PFSK-1 (cell line): Measurements from ENCODE around the gene HACD4.

ENCODE experiments used
- FOXP2 ChIP-seq: optimal IDR thresholded peaks from 2 replicates; pipeline ENCODE3; 2011; ENCODE audit warnings: borderline replicate concordance, control low read depth, inconsistent platforms; ENCODE audit not compliant: insufficient read depth; ENCODE audit errors: extremely low read length, extremely low read depth
- POLR2AphosphoS5 ChIP-seq: IDR thresholded peaks from 2 replicates; pipeline ENCODE4 v1.6.1; 2012; ENCODE audit warnings: low read depth, mild to moderate bottlenecking, control low read depth, low read length, moderate library complexity
- SIN3A ChIP-seq: IDR thresholded peaks from 2 replicates; pipeline ENCODE4 v1.6.1; 2012; ENCODE audit warnings: mild to moderate bottlenecking, low read length, moderate library complexity, borderline replicate concordance; ENCODE audit not compliant: insufficient read depth
- TAF1 ChIP-seq: IDR thresholded peaks from 2 replicates; pipeline ENCODE4 v1.6.1; 2012; ENCODE audit warnings: low read length, control low read depth, borderline replicate concordance; ENCODE audit not compliant: insufficient read depth
- TF ChIP-seq, protein P1 (sequence below), 2 experiments: IDR thresholded peaks; 2 replicates each; pipeline versions ENCODE4 v1.6.1 to v1.8.0; 2011 to 2012; ENCODE audit warnings: low read depth in 2 of 2, low read length in 2 of 2, control low read depth in 1 of 2, inconsistent platforms in 1 of 2, mild to moderate bottlenecking in 1 of 2, moderate library complexity in 1 of 2; ENCODE audit not compliant: insufficient read depth in 1 of 2

Gene HACD4

DNA sequence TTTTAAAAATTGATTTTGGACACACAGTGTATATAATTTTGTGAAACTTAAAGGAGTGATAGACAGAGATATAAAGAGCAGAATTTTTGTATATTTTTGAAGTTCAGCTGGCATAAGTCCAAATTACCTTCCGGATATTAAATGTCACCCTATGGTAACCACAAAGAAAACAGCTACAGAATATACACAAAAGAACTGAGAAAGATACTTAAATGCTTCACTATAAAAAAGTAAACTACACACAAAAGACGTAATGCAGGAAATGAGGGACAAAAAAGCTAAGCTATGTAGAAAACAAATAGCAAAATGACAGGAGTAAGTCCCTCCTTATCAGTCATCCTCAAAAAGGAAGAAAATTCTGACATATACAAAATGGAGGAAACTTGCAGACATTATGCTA, 29.4 kb downstream of the HACD4 start:
- TF ChIP-seq SIN3A (no peak), POLR2AphosphoS5 (no peak), TAF1 (no peak), FOXP2 (no peak)
- TF ChIP-seq, protein P1, sequence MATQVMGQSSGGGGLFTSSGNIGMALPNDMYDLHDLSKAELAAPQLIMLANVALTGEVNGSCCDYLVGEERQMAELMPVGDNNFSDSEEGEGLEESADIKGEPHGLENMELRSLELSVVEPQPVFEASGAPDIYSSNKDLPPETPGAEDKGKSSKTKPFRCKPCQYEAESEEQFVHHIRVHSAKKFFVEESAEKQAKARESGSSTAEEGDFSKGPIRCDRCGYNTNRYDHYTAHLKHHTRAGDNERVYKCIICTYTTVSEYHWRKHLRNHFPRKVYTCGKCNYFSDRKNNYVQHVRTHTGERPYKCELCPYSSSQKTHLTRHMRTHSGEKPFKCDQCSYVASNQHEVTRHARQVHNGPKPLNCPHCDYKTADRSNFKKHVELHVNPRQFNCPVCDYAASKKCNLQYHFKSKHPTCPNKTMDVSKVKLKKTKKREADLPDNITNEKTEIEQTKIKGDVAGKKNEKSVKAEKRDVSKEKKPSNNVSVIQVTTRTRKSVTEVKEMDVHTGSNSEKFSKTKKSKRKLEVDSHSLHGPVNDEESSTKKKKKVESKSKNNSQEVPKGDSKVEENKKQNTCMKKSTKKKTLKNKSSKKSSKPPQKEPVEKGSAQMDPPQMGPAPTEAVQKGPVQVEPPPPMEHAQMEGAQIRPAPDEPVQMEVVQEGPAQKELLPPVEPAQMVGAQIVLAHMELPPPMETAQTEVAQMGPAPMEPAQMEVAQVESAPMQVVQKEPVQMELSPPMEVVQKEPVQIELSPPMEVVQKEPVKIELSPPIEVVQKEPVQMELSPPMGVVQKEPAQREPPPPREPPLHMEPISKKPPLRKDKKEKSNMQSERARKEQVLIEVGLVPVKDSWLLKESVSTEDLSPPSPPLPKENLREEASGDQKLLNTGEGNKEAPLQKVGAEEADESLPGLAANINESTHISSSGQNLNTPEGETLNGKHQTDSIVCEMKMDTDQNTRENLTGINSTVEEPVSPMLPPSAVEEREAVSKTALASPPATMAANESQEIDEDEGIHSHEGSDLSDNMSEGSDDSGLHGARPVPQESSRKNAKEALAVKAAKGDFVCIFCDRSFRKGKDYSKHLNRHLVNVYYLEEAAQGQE (IDR thresholded peaks at IDR 0.05; ENCODE audit: insufficient read depth in 1 of 2, low read depth in 2 of 2, low read length in 2 of 2), result no peak

DNA sequence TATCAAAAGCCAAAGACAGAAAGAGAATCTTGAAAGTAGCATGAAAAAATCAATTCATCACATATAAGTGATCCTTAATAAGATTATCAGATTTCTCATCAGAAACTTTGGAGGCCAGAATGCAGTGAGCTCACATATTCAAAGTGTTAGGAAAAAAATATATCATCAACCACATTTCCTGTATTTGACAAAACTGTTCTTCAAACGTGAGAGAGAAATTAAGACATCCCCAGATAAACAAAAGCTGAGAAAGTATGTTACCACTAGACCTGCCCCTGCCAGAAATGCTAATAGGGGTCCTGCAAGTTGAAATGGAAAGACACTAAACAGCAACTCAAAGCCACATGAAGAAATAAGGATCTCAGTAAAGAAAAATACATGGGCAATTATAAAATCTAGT, 29.9 kb downstream of the HACD4 start:
- TF ChIP-seq FOXP2 (no peak), SIN3A (no peak), POLR2AphosphoS5 (no peak), TAF1 (no peak)
- TF ChIP-seq, protein P1 (IDR thresholded peaks at IDR 0.05; ENCODE audit: insufficient read depth in 1 of 2, low read depth in 2 of 2, low read length in 2 of 2), result no peak

DNA sequence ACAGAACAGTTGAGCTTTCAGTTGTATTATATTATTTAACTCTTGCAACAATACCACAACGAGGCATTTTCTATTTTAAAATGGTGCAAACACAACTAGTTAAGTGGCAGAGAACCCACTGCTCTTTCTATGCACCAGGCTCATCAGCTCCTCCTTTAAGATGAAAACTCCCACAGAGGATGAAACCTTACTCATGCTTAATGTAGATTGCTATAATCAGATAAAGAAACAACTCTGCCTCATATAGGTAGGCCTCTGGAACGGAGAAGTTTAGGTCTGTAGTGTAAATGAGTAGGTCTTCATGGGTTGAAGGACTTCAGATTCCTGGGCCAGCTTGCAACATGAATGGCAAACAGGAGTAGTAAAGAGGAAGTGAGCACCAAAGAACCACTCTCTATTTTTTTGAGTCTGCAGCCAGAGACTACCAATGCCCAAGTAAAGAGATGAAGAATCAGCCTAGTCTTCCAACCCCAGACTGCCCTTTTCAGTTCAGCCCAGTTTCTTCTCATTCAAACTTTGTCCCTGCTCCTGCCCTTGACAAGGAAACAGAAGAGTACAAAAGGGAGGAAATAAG, 33.9 kb downstream of the HACD4 start:
- TF ChIP-seq, protein P1 (IDR thresholded peaks at IDR 0.05; ENCODE audit: insufficient read depth in 1 of 2, low read depth in 2 of 2, low read length in 2 of 2), result no peak
- TF ChIP-seq SIN3A (no peak), TAF1 (no peak), POLR2AphosphoS5 (no peak), FOXP2 (no peak)

DNA sequence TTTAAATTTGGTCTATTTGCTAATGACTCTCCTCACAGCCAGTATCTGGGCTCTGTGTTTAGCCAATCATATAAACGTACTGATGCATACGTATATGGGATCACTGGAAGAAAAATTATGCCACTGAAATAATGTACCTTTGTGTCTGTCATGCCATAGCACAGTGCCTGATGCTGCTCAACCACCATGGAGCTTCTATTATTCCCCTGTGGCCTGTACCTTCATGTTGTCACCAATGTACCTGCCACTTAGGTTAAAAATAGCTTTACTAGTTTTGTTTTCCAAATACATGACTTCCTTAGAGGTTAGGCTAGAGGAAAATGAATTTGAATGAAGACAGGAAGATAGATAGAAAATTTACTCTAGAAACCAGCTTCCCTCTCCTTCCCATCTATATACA, 34.6 kb downstream of the HACD4 start:
- TF ChIP-seq TAF1 (no peak), FOXP2 (no peak), POLR2AphosphoS5 (no peak), SIN3A (no peak)
- TF ChIP-seq, protein P1 (IDR thresholded peaks at IDR 0.05; ENCODE audit: insufficient read depth in 1 of 2, low read depth in 2 of 2, low read length in 2 of 2), result no peak
